Gastroesophageal sphincter (tissue), 3 donors: Measurements from ENCODE around the gene TRMT112.

Experiments
- CTCF ChIP-seq, 4 experiments: fragments of 200-600 bp in 2 of 4; fragments of 450-650 bp in 2 of 4; sonication (generic) in 1 of 4; IDR thresholded peaks; one replicate each; pipeline ENCODE4 v1.5.1; 2017 to 2019; ENCODE audit warnings: antibody characterized with exemption in 4 of 4, mild to moderate bottlenecking in 2 of 4, moderate library complexity in 2 of 4
- EP300 ChIP-seq: sonication (generic); formaldehyde crosslinking; IDR thresholded peaks from one replicate; pipeline ENCODE4 v1.6.1; 2017; ENCODE audit warnings: antibody characterized with exemption, mild to moderate bottlenecking

GRCh38 chr11:64313491-64314145, 3.7 kb downstream of the TRMT112 start:
- no peak for TF ChIP-seq CTCF (IDR thresholded peaks at IDR 0.05)
- TF ChIP-seq EP300: no peak
